Measurements from ENCODE around the gene SRP14.

Gene SRP14

GRCh38 chr15:40067921-40068624 lies 29.1 kb upstream of the SRP14 start:
- no peak for DNase-seq (ENCODE audit: low spot score)

GRCh38 chr15:40066589-40066988 lies 27.6 kb upstream of the SRP14 start:
- DNase-seq (ENCODE audit: low spot score) = no peak

DNA sequence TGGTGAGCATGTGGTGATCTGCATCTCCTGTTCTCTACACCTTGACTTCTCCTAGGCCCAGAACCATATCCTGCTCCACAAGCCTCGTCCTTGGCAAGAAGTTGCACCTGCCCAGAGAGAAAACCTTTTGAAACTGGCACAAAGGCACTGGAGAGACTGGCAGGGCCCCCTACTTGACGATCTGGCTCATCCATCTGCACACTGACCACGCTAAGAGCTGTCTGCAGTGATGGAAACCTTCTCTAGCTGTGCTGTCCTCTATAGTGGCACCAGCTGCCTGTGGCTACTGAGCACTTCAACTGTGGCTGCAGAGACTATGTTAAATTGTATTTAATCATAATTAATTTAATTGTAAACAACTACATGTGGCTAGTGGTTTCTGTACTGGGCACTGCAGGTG lies 26.2 kb upstream of the SRP14 start:
- DNase-seq (ENCODE audit: low spot score) = no peak

DNA sequence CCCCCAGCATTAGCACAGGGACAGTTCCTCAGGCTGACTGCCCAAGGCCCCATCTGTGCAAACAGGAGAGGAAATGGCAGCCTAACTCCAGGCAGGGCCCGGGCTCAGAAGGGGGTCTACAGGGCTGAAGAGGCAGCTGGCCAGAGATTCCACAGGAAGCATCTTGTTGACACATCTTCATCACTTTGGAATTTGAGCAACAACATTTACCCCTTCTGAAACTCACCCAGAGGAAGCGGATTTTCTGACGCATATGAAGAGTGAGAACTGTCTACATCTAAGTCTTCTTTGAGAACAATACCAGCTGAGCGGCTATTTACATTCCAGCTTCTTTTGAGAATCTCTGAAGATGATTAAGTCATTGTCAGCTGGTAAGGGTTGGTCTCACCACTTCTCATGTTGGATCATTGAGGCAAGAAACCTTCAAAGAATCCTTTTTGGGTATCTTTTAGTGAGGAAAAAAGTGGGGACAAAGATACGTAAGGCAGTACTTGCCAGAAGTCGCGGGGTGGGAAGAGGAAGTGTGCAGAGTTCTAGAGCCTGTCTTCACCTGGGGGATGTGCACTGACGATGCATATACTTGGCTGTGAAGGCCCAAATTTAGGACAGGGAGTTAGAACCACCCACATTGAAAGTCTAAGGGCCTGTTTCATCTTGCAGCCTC lies 25.4 kb upstream of the SRP14 start:
- peak; percentile 46 for DNase-seq (ENCODE audit: low spot score)

DNA sequence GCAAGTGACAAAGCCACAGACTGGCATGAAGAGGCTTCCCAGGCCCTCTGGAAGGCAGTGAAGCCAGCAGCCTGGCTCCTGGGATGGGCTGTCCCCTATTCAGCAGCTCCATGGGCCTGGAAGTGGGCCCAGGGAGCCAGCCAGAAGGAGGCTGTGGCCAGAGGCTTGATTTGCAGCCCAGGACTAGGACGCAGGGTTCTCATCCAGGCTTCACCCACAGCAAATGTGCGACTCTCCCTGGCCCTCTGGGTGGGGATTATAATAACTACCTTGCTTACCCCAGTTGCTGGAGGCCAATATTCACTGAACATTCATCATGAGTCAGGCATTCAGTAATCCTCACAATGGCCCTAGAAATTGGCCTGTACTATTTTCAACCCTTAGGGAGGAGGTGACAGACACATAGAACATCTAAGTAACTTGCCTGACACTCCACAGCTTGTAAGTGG lies 24.6 kb upstream of the SRP14 start:
- peak; percentile 65 for DNase-seq (ENCODE audit: low spot score)

DNA sequence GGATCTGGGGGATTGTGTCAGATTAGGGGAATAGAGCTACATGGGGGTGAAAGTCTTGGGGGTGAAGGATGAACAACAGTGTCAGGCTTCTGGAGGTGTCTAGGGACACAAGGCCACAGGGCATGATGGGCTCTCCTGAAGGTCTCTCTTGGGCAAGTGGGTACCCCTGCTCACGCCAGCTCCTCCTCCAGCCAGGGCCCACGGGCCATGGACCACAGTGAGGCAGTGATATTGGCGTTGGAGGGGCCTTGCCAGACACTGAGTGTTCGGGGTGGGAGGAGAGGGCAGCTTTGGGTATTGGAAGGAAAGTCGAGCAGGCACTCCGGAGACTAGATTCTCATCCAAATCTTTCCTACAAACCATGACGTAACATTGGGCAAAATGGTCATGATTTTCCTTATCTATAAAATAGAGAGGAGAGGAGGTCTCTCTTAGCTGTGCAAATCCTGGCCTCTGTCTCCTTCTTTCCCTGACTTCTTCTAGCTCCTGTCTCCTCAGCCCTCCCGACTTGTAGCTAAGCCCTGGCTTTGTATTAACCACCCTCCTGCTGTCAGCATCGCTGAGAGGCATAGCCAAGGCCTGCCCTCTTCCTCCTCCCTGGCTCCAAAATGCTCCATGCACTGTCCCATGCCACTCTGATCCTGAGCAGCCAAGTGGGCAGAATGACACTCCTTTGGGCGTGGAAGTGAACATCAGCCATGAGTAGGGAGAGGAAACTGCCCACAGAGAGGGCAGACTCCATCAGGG lies 24.0 kb upstream of the SRP14 start:
- DNase-seq (ENCODE audit: low spot score) = no peak

- no peak for DNase-seq (ENCODE audit: low spot score)
Observed at GRCh38 chr15:40061212-40061901, 22.4 kb upstream of the SRP14 start.

- no peak for DNase-seq (ENCODE audit: low spot score)
Observed at GRCh38 chr15:40060236-40060961, 21.4 kb upstream of the SRP14 start.

- no peak for DNase-seq (ENCODE audit: low spot score)
Observed at GRCh38 chr15:40059821-40060220, 20.8 kb upstream of the SRP14 start.

GRCh38 chr15:40058476-40059140 lies 19.6 kb upstream of the SRP14 start:
- DNase-seq (ENCODE audit: low spot score) = peak; percentile 75

DNA sequence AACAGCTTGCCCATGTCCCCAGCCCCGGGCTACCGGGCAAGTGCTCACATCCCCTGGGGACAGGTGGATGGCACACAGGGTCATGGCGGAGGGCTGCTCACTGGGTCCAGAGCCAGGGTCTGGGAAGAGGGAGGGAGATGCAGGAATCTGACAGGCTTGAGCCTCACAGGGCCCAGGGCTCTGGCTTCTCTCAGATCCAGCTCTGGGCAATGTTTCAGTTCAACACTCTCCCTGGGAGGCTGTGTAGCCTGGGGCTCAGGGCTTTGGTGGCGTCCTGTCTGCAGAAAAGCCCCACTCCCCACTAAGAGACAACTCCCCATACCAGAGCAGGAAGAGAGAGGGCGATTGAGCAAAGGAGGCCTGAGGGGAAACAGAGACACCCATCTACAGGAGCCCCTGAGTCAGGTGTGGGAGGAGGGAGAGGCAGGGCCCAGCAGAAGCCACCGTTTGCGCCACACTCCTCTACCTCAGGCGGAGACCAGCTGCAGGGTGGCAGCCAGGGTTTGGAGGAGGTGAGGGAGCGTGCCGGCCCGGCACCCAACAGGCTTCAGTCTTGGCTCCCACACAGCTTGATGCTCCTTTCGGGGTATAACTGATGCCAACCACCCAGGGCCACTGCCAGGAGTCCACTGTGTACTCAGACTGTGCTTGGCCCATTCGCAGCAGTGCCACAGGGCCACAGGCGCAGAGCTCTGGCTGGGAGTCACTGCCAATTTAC lies 16.8 kb upstream of the SRP14 start:
- no peak for DNase-seq (ENCODE audit: low spot score)

DNA sequence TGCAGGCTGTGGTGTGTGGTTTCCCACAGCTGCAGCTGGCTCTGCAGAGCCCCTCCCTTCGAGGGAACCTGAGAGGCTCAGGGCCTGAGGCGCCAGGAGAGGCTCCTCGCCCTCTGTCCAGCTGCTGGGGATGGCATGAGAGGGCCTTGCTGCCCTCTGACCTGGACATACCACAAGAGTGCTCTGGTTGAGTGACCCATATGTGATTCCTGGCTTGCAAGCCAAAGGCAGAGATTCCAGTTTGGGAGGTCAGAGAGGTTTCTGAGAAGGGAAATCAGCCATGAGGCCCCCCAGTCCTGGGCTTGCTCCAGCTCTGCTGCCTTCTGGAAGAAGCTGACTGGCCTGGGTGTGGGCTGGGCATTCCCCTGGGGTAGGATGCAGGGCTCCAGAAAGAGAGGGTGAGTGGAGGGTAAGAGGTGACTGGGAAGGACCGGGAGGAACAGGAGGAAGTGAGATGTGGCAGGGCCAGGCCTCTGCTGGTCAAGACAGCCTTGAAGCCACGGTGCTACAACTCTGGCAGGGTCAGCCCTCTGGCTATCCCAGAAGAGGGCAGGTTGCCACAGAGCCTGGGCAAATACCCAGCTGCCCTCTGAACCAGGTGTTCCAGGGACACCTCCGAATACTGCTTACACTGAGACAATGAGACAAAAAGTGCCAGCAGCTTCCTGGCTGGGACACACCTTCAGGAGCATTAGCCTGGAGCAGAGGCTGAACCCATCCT lies 16.0 kb upstream of the SRP14 start:
- DNase-seq (ENCODE audit: low spot score) = peak; percentile 35

- no peak for DNase-seq (ENCODE audit: low spot score)
Observed at GRCh38 chr15:40054605-40054854, 15.5 kb upstream of the SRP14 start.

DNA sequence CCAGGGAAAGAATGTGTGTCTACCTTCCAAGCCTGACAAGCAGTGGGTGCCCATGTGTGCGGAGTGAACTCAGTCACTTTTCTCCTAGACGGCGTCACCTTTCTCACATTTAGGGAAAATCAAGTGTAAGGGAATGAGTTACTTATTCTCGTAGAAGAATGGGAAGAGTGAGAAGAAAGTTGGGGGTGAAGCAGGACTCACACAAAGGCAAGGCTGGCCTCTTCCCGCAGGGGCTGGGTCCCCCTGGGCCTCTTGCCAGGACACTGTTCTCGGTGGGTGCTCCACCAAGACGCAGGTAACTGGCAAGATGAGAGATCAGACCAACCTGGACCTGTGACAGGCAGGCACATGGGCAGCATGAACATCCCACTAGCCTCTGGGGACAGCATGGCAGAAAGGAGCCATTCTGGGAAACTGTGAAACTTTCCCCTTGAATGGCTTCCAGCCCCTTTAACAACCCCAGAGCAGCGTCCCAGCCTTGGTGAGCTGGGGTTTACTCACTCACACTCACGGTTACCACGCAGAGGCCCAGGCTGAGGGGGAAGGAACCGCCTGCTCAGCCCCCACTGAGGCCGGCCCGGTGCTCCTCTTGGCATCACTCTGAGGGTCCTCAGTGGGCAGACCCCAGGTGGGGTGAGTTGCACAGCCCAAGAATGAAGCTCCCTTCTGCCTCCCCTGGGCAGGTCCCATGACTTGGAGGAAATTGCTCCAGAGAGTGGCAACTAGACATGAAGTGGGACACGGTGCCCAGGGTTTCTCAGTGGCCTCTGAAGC lies 15.0 kb upstream of the SRP14 start:
- no peak for DNase-seq (ENCODE audit: low spot score)

DNA sequence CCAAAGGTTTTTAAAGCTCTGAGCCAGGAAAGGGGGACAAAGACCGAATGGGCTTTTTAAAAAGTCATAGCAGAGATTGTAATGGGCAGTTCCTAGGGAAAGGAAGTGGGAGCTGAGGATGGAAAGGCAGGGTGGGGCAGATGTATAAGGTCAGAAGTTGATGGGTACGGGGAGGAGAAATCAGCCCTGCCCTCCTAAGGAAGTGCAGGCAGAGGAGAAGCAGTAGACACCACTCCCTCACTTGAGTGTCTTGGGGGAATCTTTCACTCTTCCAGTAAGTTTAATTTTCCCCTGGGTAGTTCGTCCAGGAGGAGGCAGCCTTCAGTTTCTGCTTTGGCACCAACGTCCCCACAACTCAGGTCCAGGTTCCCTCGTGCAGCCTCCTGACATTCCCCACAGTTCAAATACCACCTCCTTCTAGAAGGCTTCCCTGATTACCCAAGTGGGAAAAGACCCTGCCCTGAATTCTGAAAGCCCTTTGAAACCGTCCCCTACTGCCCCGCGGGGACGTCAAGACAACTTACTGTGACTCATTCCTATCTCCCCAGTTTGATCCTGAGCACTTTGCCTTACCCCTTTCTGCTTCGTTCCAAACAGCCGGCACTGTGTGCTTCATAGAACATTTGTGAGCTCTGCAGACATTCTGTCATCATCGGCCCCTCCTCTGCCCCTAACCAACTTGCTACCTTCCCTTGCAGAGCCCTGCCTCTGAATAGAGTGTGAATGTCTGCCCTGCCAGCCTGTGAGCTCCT lies 14.3 kb upstream of the SRP14 start:
- no peak for DNase-seq (ENCODE audit: low spot score)

GRCh38 chr15:40052604-40053003 lies 13.6 kb upstream of the SRP14 start:
- no peak for DNase-seq (ENCODE audit: low spot score)

DNA sequence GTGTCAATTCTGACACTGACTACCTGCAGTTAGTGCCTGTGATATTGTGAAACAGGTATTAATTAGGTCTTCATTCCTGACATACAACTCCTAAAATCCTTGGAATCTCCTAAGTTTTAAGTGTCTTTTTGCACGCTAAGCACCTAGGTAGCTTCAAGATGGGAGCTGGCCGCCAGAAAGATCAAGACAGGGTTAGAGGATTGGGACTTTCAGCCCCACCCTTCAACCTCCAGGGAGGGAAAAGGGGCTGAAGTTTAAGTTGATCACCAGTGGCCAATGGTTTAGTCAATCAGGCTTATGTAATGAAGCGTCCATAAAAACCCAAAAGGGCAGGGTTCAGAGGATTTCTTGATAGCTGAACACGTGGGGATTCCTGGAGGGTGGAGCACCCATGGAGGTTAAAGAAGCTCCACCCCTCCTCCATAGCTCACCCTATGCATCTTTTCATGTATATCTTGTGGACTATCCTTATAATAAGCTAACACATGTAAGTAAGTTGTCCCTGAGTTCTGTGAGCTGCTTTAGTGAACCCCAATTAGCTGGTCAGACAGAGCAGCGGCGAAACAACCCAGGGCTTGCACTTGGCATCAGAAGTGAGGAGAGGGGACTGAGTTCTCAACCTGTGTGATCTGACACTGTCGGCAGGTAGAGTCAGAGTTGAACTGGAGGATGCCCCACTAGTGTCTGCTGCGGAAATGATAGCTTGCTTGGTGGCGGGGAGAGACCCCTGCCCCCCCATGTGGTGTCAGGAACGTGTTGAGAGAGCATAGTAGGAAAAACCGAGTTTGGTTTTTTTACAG lies 12.8 kb upstream of the SRP14 start:
- DNase-seq (ENCODE audit: low spot score) = no peak

Data from GM03348 (cell line).